ENCODE results near the gene KLF11. TPM values are rescaled to one million over a fixed set of nuclear protein-coding genes. Genes with fewer than 3 reads are reported as not detected.

The KLF11 gene
- total RNA-seq, 1 experiment from 2014 or later = 21.0 TPM

- Mint-ChIP-seq H3K4me1 (ENCODE audit: low read depth, unreplicated experiment) (peaks cover 3% of the 10 kb centered on the region), H3K9me3 (ENCODE audit: unreplicated experiment) (peaks cover 6% of the 10 kb centered on the region), H3K27me3 (ENCODE audit: insufficient read depth, unreplicated experiment) (no peaks in the 10 kb centered on the region), H3K4me3 (ENCODE audit: unreplicated experiment) (no peak overlapping the region), H3K27ac (ENCODE audit: unreplicated experiment) (no peak overlapping the region), H3K36me3 (ENCODE audit: insufficient read depth, unreplicated experiment) (no peaks in the 10 kb centered on the region)
- intact Hi-C loops (cut with micrococcal nuclease; ENCODE audit: unreplicated experiment) = no loop called here
- Histone ChIP-seq H3K4me1 (peaks cover 3% of the 10 kb centered on the region), H3K9me3 (peaks cover 4% of the 10 kb centered on the region; the same call in 1 of the 2 replicates), H3K4me3 (ENCODE audit: low read depth, low read length) (no peak overlapping the region), H3K27me3 (replicated peaks; ENCODE audit: control insufficient read depth, insufficient read depth, low read length) (no peaks in the 10 kb centered on the region), H3K36me3 (ENCODE audit: control insufficient read depth, insufficient read depth, low read length) (no peaks in the 10 kb centered on the region)
- ChIA-PET CTCF (no interaction called here), POLR2A (no interaction called here)
- BruUV-seq (replicated peaks) = no TSS peak
- no peak for TF ChIP-seq CTCF (IDR thresholded peaks at IDR 0.05; ENCODE audit: insufficient read depth in 1 of 2, low read depth in 1 of 2, low read length in 1 of 2, severe bottlenecking in 1 of 2, unreplicated experiment in 1 of 2)
- no peak for DNase-seq
Observed at GRCh38 chr2:10062931-10063365, 19.6 kb downstream of the KLF11 start.

GRCh38 chr2:10063566-10063965 is 20.2 kb downstream of the KLF11 start:
- no peaks in the 10 kb centered on the region for H3K4me1 ChIP-seq
- BruUV-seq (replicated peaks) = no TSS peak
- TF ChIP-seq CTCF (IDR thresholded peaks at IDR 0.05; ENCODE audit: insufficient read depth in 1 of 2, low read depth in 1 of 2, low read length in 1 of 2, severe bottlenecking in 1 of 2, unreplicated experiment in 1 of 2) = no peak
- H3K27me3 ChIP-seq (replicated peaks; ENCODE audit: control insufficient read depth, insufficient read depth, low read length) = no peaks in the 10 kb centered on the region
- Mint-ChIP-seq H3K4me3 (ENCODE audit: unreplicated experiment) (no peak overlapping the region), H3K27ac (ENCODE audit: unreplicated experiment) (no peak overlapping the region), H3K27me3 (ENCODE audit: insufficient read depth, unreplicated experiment) (no peaks in the 10 kb centered on the region), H3K36me3 (ENCODE audit: insufficient read depth, unreplicated experiment) (no peaks in the 10 kb centered on the region), H3K4me1 (ENCODE audit: low read depth, unreplicated experiment) (no peaks in the 10 kb centered on the region), H3K9me3 (ENCODE audit: unreplicated experiment) (peaks cover 12% of the 10 kb centered on the region)
- no peak overlapping the region for H3K4me3 ChIP-seq (ENCODE audit: low read depth, low read length)
- no peak for DNase-seq
- ChIA-PET CTCF (no interaction called here), POLR2A (no interaction called here)
- peaks cover 6% of the 10 kb centered on the region; the same call in 1 of the 2 replicates for H3K9me3 ChIP-seq
- intact Hi-C loops (cut with micrococcal nuclease; ENCODE audit: unreplicated experiment) = no loop called here
- H3K36me3 ChIP-seq (ENCODE audit: control insufficient read depth, insufficient read depth, low read length) = no peaks in the 10 kb centered on the region

GRCh38 chr2:10064932-10065772 is 21.8 kb downstream of the KLF11 start:
- no peak overlapping the region for H3K4me3 Mint-ChIP-seq (ENCODE audit: unreplicated experiment)
- H3K9me3 Mint-ChIP-seq (ENCODE audit: unreplicated experiment) = peaks cover 13% of the 10 kb centered on the region
- no peaks in the 10 kb centered on the region for H3K36me3 Mint-ChIP-seq (ENCODE audit: insufficient read depth, unreplicated experiment)
- Histone ChIP-seq H3K4me3 (ENCODE audit: low read depth, low read length) (no peak overlapping the region), H3K36me3 (ENCODE audit: control insufficient read depth, insufficient read depth, low read length) (no peaks in the 10 kb centered on the region), H3K9me3 (peaks cover 6% of the 10 kb centered on the region; the same call in 1 of the 2 replicates), H3K4me1 (no peaks in the 10 kb centered on the region), H3K27me3 (replicated peaks; ENCODE audit: control insufficient read depth, insufficient read depth, low read length) (no peaks in the 10 kb centered on the region)
- POLR2A ChIA-PET = no interaction called here
- no peak for DNase-seq
- intact Hi-C loops (cut with micrococcal nuclease; ENCODE audit: unreplicated experiment) = no loop called here
- BruUV-seq (replicated peaks) = no TSS peak
- CTCF ChIA-PET = interaction anchor here (0.6 to 1.6 kb wide), 3 partner anchors 81 to 630 kb away, joined by 4 to 5 read pairs (median 5); no protein-coding TSS in a partner anchor
- H3K4me1 Mint-ChIP-seq (ENCODE audit: low read depth, unreplicated experiment) = no peaks in the 10 kb centered on the region
- H3K27ac Mint-ChIP-seq (ENCODE audit: unreplicated experiment) = no peak overlapping the region
- TF ChIP-seq CTCF (IDR thresholded peaks at IDR 0.05; ENCODE audit: insufficient read depth in 1 of 2, low read depth in 1 of 2, low read length in 1 of 2, severe bottlenecking in 1 of 2, unreplicated experiment in 1 of 2) = no peak
- no peaks in the 10 kb centered on the region for H3K27me3 Mint-ChIP-seq (ENCODE audit: insufficient read depth, unreplicated experiment)

Data from Caco-2 (cell line).